ENCODE data around the gene CEMIP. TPM values are rescaled to one million over a fixed set of nuclear protein-coding genes. Genes with fewer than 3 reads are reported as not detected.

Gene CEMIP
- total and polyA plus RNA-seq, 10 of the 15 experiments (the other 5 are each of a cell fraction or from before 2014, with no cell fraction given), result 0.01 to 0.44 (median 0.16) TPM; not detected in 6

DNA sequence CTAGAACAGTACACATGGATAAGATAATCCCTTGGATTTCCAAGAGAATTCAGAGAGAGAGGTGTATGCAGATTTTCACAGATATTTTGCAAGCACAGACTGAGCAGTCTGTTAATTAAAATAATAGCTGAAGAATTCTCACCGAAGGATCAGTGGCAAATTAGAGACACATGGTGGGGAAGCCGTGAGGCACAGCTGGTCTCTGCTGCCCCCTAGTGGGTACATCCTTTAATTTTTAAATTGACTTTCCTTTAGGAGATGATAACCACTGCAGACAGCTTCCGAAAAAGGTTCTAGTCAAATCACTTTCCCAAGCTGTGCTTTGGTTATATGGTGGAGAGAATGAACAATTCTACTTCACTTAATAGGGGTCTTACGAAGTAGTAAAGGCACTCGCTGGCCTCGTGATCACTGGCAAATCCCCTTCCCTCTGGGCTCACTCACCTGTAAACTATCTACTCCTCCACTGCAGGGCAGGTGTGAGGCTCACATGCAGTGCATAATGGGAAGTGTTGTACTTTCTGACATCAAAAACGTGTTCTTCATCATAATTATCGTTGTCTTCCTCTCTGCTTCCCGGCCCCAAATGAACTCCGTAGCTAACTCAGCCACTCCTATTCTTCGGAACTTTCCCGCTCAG, 191.0 kb downstream of the CEMIP start:
- no peak overlapping the region for H3K9ac ChIP-seq (ENCODE audit: control insufficient read depth, insufficient read depth, low read length)
- no peaks in the 10 kb centered on the region for H3K79me2 ChIP-seq (ENCODE audit: control insufficient read depth, insufficient read depth, low read length)
- 64% methylated on average over 12 of the region's 12 CpGs for WGBS (ENCODE audit: insufficient coverage, insufficient replicate concordance, low lambda C conversion rate, missing lambda C conversion rate)
- no peaks in the 10 kb centered on the region for H4K20me1 ChIP-seq (ENCODE audit: control insufficient read depth, insufficient read depth)
- ChIA-PET SMC1A (ENCODE audit: uncharacterized antibody, unreplicated experiment) (interaction anchor here (0.7 to 4.3 kb wide), 17 partner anchors 9 to 514 kb away, joined by 3 to 18 read pairs (median 4); partner anchors contain the start of gene CEMIP), RAD21 (ENCODE audit: unreplicated experiment) (interaction anchor here (1.1 to 3.8 kb wide), 8 partner anchors 10 to 514 kb away, joined by 3 to 23 read pairs (median 6); partner anchors contain the start of gene CEMIP), POLR2A (no interaction called here), CTCF (interaction anchor here (0.6 to 4.4 kb wide), 34 partner anchors 9 to 733 kb away, joined by 3 to 39 read pairs (median 4); partner anchors contain the start of gene CEMIP)
- no peaks in the 10 kb centered on the region for H3K9me3 ChIP-seq (replicated peaks; ENCODE audit: control insufficient read depth, insufficient read depth, low read length)
- intact Hi-C loops (cut with micrococcal nuclease; ENCODE audit: unreplicated experiment), result loop anchor here (2.0 kb wide), 3 partner anchors 193 to 513 kb away; no protein-coding TSS in a partner anchor
- BruUV-seq (replicated peaks), result no TSS peak
- no peaks in the 10 kb centered on the region for H3K27me3 ChIP-seq (replicated peaks in 1 of 2; ENCODE audit: control insufficient read depth in 2 of 2, insufficient read depth in 2 of 2, low read length in 1 of 2)
- H3K36me3 ChIP-seq (ENCODE audit: control insufficient read depth in 2 of 2, insufficient read depth in 2 of 2, low read length in 1 of 2), result no peaks in the 10 kb centered on the region; a peak in 1 of 4 replicates
- H3K4me2 ChIP-seq (ENCODE audit: control insufficient read depth, insufficient read depth), result no peak overlapping the region
- FAIRE-seq (peak; percentile 38), ATAC-seq (peak; percentile 85), DNase-seq (ENCODE audit: low read depth, low spot score) (no peak)
- H3K4me1 ChIP-seq (ENCODE audit: control insufficient read depth, insufficient read depth, low read length), result no peaks in the 10 kb centered on the region
- no peak overlapping the region for H3K27ac ChIP-seq (ENCODE audit: control insufficient read depth, insufficient read depth)
- in situ Hi-C loops (cut with MboI), result loop anchor here (5.0 kb wide), 1 partner anchor 513 kb away; no protein-coding TSS in a partner anchor
- H3K4me3 ChIP-seq, result no peak overlapping the region
- no peak overlapping the region for H2AFZ ChIP-seq (ENCODE audit: control insufficient read depth, low read depth, low read length)
- TF ChIP-seq, protein P1, sequence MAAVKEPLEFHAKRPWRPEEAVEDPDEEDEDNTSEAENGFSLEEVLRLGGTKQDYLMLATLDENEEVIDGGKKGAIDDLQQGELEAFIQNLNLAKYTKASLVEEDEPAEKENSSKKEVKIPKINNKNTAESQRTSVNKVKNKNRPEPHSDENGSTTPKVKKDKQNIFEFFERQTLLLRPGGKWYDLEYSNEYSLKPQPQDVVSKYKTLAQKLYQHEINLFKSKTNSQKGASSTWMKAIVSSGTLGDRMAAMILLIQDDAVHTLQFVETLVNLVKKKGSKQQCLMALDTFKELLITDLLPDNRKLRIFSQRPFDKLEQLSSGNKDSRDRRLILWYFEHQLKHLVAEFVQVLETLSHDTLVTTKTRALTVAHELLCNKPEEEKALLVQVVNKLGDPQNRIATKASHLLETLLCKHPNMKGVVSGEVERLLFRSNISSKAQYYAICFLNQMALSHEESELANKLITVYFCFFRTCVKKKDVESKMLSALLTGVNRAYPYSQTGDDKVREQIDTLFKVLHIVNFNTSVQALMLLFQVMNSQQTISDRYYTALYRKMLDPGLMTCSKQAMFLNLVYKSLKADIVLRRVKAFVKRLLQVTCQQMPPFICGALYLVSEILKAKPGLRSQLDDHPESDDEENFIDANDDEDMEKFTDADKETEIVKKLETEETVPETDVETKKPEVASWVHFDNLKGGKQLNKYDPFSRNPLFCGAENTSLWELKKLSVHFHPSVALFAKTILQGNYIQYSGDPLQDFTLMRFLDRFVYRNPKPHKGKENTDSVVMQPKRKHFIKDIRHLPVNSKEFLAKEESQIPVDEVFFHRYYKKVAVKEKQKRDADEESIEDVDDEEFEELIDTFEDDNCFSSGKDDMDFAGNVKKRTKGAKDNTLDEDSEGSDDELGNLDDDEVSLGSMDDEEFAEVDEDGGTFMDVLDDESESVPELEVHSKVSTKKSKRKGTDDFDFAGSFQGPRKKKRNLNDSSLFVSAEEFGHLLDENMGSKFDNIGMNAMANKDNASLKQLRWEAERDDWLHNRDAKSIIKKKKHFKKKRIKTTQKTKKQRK (IDR thresholded peaks at IDR 0.05; ENCODE audit: low read depth, low read length), result no peak
- TF ChIP-seq YBX1 (IDR thresholded peaks at IDR 0.05) (no peak), HDAC6 (IDR thresholded peaks at IDR 0.05; ENCODE audit: unreplicated experiment) (no peak), TARDBP (IDR thresholded peaks at IDR 0.05; ENCODE audit: borderline replicate concordance) (no peak), IRF4 (IDR thresholded peaks at IDR 0.05; ENCODE audit: low read depth, low read length) (no peak), STAT1 (conservative IDR thresholded peaks at IDR 0.05) (no peak), SMC3 (IDR thresholded peaks at IDR 0.05; ENCODE audit: borderline replicate concordance, low read length) (peak; percentile 69), LARP7 (IDR thresholded peaks at IDR 0.05) (no peak), CBX5 (IDR thresholded peaks at IDR 0.05; ENCODE audit: low read depth) (no peak), ZZZ3 (IDR thresholded peaks at IDR 0.05; ENCODE audit: control insufficient read depth, insufficient read length, low read depth) (no peak), RB1 (IDR thresholded peaks at IDR 0.05; ENCODE audit: borderline replicate concordance) (no peak), BCL11A (IDR thresholded peaks at IDR 0.05; ENCODE audit: low read depth, low read length) (no peak), POU2F2 (IDR thresholded peaks at IDR 0.05; ENCODE audit: borderline replicate concordance, low read depth, low read length) (no peak), NR2F1 (conservative IDR thresholded peaks at IDR 0.05) (no peak), KLF5 (IDR thresholded peaks at IDR 0.05; ENCODE audit: partially characterized antibody) (no peak), RAD21 (IDR thresholded peaks at IDR 0.05; ENCODE audit: insufficient read depth, low read depth, low read length) (peak; percentile 82)
- TF ChIP-seq, protein P2, sequence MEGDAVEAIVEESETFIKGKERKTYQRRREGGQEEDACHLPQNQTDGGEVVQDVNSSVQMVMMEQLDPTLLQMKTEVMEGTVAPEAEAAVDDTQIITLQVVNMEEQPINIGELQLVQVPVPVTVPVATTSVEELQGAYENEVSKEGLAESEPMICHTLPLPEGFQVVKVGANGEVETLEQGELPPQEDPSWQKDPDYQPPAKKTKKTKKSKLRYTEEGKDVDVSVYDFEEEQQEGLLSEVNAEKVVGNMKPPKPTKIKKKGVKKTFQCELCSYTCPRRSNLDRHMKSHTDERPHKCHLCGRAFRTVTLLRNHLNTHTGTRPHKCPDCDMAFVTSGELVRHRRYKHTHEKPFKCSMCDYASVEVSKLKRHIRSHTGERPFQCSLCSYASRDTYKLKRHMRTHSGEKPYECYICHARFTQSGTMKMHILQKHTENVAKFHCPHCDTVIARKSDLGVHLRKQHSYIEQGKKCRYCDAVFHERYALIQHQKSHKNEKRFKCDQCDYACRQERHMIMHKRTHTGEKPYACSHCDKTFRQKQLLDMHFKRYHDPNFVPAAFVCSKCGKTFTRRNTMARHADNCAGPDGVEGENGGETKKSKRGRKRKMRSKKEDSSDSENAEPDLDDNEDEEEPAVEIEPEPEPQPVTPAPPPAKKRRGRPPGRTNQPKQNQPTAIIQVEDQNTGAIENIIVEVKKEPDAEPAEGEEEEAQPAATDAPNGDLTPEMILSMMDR (IDR thresholded peaks at IDR 0.05 in 2 of 3, conservative IDR thresholded peaks at IDR 0.05 in 1 of 3; ENCODE audit: control insufficient read depth in 2 of 3, extremely low read depth in 1 of 3, insufficient read depth in 1 of 3, low read depth in 3 of 3, low read length in 3 of 3), result peak; percentile 62 to 87 (median 74)
- TF ChIP-seq, protein P3, sequence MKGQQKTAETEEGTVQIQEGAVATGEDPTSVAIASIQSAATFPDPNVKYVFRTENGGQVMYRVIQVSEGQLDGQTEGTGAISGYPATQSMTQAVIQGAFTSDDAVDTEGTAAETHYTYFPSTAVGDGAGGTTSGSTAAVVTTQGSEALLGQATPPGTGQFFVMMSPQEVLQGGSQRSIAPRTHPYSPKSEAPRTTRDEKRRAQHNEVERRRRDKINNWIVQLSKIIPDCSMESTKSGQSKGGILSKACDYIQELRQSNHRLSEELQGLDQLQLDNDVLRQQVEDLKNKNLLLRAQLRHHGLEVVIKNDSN (IDR thresholded peaks at IDR 0.05; ENCODE audit: borderline replicate concordance, extremely low read length, insufficient read depth, low read depth, low read length), result no peak

Measured in GM12878 (cell line).